ENCODE data around the gene TYW5.

The TYW5 gene

GRCh38 chr2:199955339-199956061 lies at the start of gene TYW5, which contains the start of gene MAIP1:
Gene TYW5 (minus strand): TSS chr2:199955491. CDS start chr2:199955470, 21 bp downstream.
Gene MAIP1 (plus strand): TSS chr2:199955582. CDS start chr2:199955799, 217 bp downstream.
- in situ Hi-C loops (cut with HindIII; ENCODE audit: low sequenced_read_pairs): no loop called here

- in situ Hi-C loops (cut with HindIII; ENCODE audit: low sequenced_read_pairs): no loop called here
Observed at GRCh38 chr2:200003444-200003843, 48.2 kb upstream of the TYW5 start.

GRCh38 chr2:200000444-200001163 lies 45.3 kb upstream of the TYW5 start:
- in situ Hi-C loops (cut with HindIII; ENCODE audit: low sequenced_read_pairs): no loop called here

GRCh38 chr2:199999166-199999565 lies 43.9 kb upstream of the TYW5 start:
- in situ Hi-C loops (cut with HindIII; ENCODE audit: low sequenced_read_pairs): no loop called here

- in situ Hi-C loops (cut with HindIII; ENCODE audit: low sequenced_read_pairs): no loop called here
Observed at GRCh38 chr2:199997296-199997695, 42.0 kb upstream of the TYW5 start.

- in situ Hi-C loops (cut with HindIII; ENCODE audit: low sequenced_read_pairs): no loop called here
Observed at GRCh38 chr2:199994896-199995295, 39.6 kb upstream of the TYW5 start.

- in situ Hi-C loops (cut with HindIII; ENCODE audit: low sequenced_read_pairs): no loop called here
Observed at GRCh38 chr2:199994371-199994770, 39.1 kb upstream of the TYW5 start.

GRCh38 chr2:199992296-199992695 lies 37.0 kb upstream of the TYW5 start:
- in situ Hi-C loops (cut with HindIII; ENCODE audit: low sequenced_read_pairs): no loop called here

- in situ Hi-C loops (cut with HindIII; ENCODE audit: low sequenced_read_pairs): no loop called here
Observed at GRCh38 chr2:199991691-199992090, 36.4 kb upstream of the TYW5 start.

GRCh38 chr2:199989822-199990221 lies 34.5 kb upstream of the TYW5 start:
- in situ Hi-C loops (cut with HindIII; ENCODE audit: low sequenced_read_pairs): no loop called here

- in situ Hi-C loops (cut with HindIII; ENCODE audit: low sequenced_read_pairs): no loop called here
Observed at GRCh38 chr2:199988151-199988550, 32.9 kb upstream of the TYW5 start.

- in situ Hi-C loops (cut with HindIII; ENCODE audit: low sequenced_read_pairs): no loop called here
Observed at GRCh38 chr2:199987586-199987985, 32.3 kb upstream of the TYW5 start.

- in situ Hi-C loops (cut with HindIII; ENCODE audit: low sequenced_read_pairs): no loop called here
Observed at GRCh38 chr2:199985625-199986207, 30.4 kb upstream of the TYW5 start.

- in situ Hi-C loops (cut with HindIII; ENCODE audit: low sequenced_read_pairs): no loop called here
Observed at GRCh38 chr2:199984755-199985154, 29.5 kb upstream of the TYW5 start.

GRCh38 chr2:199984159-199984558 lies 28.9 kb upstream of the TYW5 start:
- in situ Hi-C loops (cut with HindIII; ENCODE audit: low sequenced_read_pairs): no loop called here

GRCh38 chr2:199983534-199983933 lies 28.2 kb upstream of the TYW5 start:
- in situ Hi-C loops (cut with HindIII; ENCODE audit: low sequenced_read_pairs): no loop called here

GRCh38 chr2:199982126-199982843 lies 27.0 kb upstream of the TYW5 start:
- in situ Hi-C loops (cut with HindIII; ENCODE audit: low sequenced_read_pairs): no loop called here

- in situ Hi-C loops (cut with HindIII; ENCODE audit: low sequenced_read_pairs): no loop called here
Observed at GRCh38 chr2:199979832-199980628, 24.7 kb upstream of the TYW5 start.

GRCh38 chr2:199979398-199979797 lies 24.1 kb upstream of the TYW5 start:
- in situ Hi-C loops (cut with HindIII; ENCODE audit: low sequenced_read_pairs): no loop called here

- in situ Hi-C loops (cut with HindIII; ENCODE audit: low sequenced_read_pairs): no loop called here
Observed at GRCh38 chr2:199977984-199978415, 22.7 kb upstream of the TYW5 start.

All from endothelial cell of hepatic sinusoid (primary cell).